HUES64 (cell line): ENCODE data around the gene HES4.
"Not testable (repeated sequence)": the region's sequence is repeated elsewhere in the genome, so short reads cannot be mapped to it uniquely, and the experiment has no call there.

Experiments
- H3K27ac ChIP-seq: 2 replicates; pipeline ENCODE4 v1.7.0; 2013; ENCODE audit warnings: low read depth, low read length, inconsistent platforms
- H3K27me3 ChIP-seq: 2 replicates; pipeline ENCODE4 v1.6.1; 2013; ENCODE audit warnings: mild to moderate bottlenecking, low read length; ENCODE audit not compliant: insufficient read depth
- H3K36me3 ChIP-seq: 2 replicates; pipeline ENCODE4 v1.6.1; 2013; ENCODE audit warnings: mild to moderate bottlenecking, low read length; ENCODE audit not compliant: insufficient read depth
- H3K4me1 ChIP-seq: 2 replicates; pipeline ENCODE4 v1.6.1; 2013; ENCODE audit warnings: mild to moderate bottlenecking, low read length, moderate library complexity; ENCODE audit not compliant: insufficient read depth
- H3K4me3 ChIP-seq: 2 replicates; pipeline ENCODE4 v1.5.1; 2013; ENCODE audit warnings: mild to moderate bottlenecking, low read length, moderate library complexity
- H3K9ac ChIP-seq: 2 replicates; pipeline ENCODE4 v1.6.1; 2013; ENCODE audit warnings: mild to moderate bottlenecking, low read depth, low read length
- H3K9me3 ChIP-seq: 2 replicates; pipeline ENCODE4 v1.6.1; 2013; ENCODE audit warnings: low read depth, low read length; ENCODE audit not compliant: insufficient read depth
- WGBS: fragments of 150-250, 120-280 bp; methylation state at CpG from one replicate; pipeline ENCODE4 v1.1.7; 2013; ENCODE audit warnings: missing lambda C conversion rate; 5-methylcytosine and 5-hydroxymethylcytosine counted together

Gene HES4

DNA sequence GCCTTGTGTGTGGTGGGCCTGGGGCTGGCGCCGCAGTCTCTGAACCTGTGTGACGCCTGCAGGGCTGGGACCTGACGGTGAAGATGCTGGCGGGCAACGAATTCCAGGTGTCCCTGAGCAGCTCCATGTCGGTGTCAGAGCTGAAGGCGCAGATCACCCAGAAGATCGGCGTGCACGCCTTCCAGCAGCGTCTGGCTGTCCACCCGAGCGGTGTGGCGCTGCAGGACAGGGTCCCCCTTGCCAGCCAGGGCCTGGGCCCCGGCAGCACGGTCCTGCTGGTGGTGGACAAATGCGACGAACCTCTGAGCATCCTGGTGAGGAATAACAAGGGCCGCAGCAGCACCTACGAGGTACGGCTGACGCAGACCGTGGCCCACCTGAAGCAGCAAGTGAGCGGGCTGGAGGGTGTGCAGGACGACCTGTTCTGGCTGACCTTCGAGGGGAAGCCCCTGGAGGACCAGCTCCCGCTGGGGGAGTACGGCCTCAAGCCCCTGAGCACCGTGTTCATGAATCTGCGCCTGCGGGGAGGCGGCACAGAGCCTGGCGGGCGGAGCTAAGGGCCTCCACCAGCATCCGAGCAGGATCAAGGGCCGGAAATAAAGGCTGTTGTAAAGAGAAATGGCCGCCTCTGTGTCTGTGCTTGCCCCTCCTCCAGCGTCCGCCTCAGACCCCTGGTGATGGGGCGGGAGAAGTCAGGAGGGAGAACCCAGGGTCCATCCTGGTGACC, 14.2 kb upstream of the HES4 start:
- H3K36me3 ChIP-seq = no peaks in the 10 kb centered on the region
- peak overlapping the region; percentile 60 for H3K9ac ChIP-seq
- H3K9me3 ChIP-seq = no peaks in the 10 kb centered on the region
- 34% methylated on average over 41 of the region's 41 CpGs for WGBS
- H3K4me3 ChIP-seq = peak overlapping the region; percentile 69
- peaks cover 8% of the 10 kb centered on the region for H3K4me1 ChIP-seq
- peaks cover 9% of the 10 kb centered on the region for H3K27me3 ChIP-seq
- peak overlapping the region; percentile 83; the same call in 1 of the 2 replicates for H3K27ac ChIP-seq

DNA sequence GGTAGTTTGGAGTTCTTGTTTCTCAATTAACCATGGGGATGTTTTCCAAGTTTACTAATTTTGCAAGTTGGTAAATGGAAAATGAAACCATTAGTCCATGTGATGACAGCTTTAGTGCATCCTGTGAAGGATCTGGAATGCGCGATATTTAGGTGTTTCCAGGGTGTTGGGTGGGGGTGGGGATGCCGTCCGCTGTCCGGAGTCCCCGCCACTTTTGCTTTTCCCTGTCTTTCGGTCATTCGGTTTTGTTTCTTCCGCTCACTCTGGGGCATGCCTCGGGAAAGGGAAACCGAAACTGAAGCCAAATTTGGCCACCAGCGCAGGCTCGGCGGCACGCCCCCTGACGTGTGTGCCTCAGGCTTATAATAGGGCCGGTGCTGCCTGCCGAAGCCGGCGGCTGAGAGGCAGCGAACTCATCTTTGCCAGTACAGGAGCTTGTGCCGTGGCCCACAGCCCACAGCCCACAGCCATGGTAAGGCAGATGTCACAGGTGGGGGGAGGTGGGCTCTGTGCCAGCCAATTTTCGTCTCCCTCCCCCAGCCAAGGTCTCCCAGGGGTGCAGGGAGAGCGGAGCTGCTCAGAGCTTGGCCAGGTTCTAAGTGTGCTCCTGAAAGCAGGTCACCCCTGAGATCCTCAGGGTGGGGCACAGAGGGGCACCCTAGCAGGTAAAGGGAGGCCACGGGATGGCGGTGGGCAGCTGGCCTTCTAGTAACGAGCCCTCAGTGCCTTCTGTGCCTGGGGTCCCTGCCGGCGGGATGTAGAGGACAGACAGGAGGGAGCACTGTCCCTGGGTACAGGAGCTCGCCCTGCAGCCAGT, 13.4 kb upstream of the HES4 start, which contains the start of gene ISG15:
Gene ISG15 (plus strand): TSS at position 393 of the 817 bp plus-strand sequence. CDS start 77 bp downstream, at position 470.
- WGBS = 6% methylated on average over 30 of the region's 30 CpGs
- peak within 1 kb of the TSS; percentile 83; the same call in 1 of the 2 replicates for H3K27ac ChIP-seq
- peak within 1 kb of the TSS; percentile 60 for H3K9ac ChIP-seq
- H3K9me3 ChIP-seq = no peaks in the 10 kb centered on the region
- no peaks in the 10 kb centered on the region for H3K36me3 ChIP-seq
- H3K27me3 ChIP-seq = peaks cover 9% of the 10 kb centered on the region
- peaks cover 8% of the 10 kb centered on the region for H3K4me1 ChIP-seq
- H3K4me3 ChIP-seq = peak within 1 kb of the TSS; percentile 69

DNA sequence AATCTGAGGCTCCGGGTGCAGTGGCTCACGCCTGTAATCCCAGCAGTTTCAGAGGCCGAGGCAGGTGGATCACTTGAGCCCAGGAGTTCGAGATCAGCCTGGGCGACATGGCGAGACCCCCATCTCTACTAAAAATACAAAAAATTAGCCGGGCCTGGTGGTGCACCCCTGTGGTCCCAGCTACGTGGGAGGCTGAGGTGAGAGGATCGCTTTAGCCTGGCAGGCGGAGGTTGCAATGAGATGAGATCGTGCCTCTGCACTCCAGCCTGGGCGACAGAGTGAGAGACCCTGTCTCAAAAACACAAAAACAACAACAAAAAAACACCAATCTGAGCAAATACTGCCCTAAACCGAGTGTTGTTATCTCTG, 12.8 kb upstream of the HES4 start:
- WGBS = 82% methylated on average over 13 of the region's 13 CpGs
- not testable (repeated sequence) for H3K4me1 ChIP-seq, H3K36me3 ChIP-seq, H3K9me3 ChIP-seq, H3K27me3 ChIP-seq
- Histone ChIP-seq H3K9ac (peak overlapping the region; percentile 40; the same call in 1 of the 2 replicates), H3K4me3 (peak overlapping the region; percentile 69), H3K27ac (peak overlapping the region; percentile 83; the same call in 1 of the 2 replicates)

DNA sequence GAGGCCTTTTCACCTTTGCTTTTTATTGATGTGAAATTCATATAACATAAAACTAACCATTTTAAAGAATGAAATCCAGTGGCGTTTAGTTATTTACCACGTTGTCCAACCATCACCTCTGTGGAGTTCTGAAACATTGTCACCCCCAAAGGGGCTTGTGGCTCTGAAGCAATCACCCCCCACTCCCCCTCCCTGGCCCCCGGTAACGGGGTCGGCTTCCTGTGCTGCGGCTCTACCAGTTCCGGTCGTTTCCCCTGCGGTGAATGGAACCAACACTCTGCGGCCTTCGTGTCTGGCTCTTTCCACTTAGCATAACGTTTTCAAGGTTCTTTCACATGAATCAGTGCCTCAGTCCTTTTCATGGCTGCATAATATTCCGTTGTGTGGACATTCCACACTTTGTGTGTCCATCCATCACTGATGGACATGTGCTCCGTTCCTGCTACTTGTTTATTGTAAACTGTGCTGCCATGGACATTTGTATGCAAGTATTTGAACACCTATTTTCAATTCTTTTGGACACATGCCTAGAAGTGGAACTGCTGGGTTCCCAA, 11.6 kb upstream of the HES4 start:
- Histone ChIP-seq H3K9ac (no peak overlapping the region), H3K27me3 (peaks cover 9% of the 10 kb centered on the region), H3K4me1 (peaks cover 8% of the 10 kb centered on the region), H3K9me3 (no peaks in the 10 kb centered on the region), H3K36me3 (no peaks in the 10 kb centered on the region), H3K27ac (no peak overlapping the region), H3K4me3 (no peak overlapping the region)
- WGBS = 84% methylated on average over 14 of the region's 14 CpGs

DNA sequence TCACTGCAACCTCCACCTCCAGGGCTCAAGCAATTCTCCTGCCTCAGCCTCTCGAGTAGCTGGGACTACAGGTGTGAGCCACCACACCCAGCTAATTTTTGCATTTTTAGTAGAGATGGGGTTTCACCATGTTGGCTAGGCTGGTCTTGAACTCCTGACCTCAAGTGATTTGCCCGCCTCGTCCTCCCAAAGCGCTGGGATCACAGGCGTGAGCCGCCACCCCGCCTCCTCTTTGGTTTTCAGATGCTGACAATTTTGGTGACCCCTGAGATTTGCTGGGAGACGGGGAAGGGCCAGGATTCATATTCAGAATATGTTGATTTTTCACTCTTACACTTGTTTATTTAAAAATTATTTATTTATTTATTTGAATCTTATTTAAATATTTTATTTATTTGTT, 10.2 kb upstream of the HES4 start:
- H3K4me1 ChIP-seq = peaks cover 11% of the 10 kb centered on the region
- H3K36me3 ChIP-seq, H3K27me3 ChIP-seq, H3K9ac ChIP-seq, H3K9me3 ChIP-seq, H3K27ac ChIP-seq, H3K4me3 ChIP-seq: not testable (repeated sequence)
- WGBS = 93% methylated on average over 6 of the region's 8 CpGs

DNA sequence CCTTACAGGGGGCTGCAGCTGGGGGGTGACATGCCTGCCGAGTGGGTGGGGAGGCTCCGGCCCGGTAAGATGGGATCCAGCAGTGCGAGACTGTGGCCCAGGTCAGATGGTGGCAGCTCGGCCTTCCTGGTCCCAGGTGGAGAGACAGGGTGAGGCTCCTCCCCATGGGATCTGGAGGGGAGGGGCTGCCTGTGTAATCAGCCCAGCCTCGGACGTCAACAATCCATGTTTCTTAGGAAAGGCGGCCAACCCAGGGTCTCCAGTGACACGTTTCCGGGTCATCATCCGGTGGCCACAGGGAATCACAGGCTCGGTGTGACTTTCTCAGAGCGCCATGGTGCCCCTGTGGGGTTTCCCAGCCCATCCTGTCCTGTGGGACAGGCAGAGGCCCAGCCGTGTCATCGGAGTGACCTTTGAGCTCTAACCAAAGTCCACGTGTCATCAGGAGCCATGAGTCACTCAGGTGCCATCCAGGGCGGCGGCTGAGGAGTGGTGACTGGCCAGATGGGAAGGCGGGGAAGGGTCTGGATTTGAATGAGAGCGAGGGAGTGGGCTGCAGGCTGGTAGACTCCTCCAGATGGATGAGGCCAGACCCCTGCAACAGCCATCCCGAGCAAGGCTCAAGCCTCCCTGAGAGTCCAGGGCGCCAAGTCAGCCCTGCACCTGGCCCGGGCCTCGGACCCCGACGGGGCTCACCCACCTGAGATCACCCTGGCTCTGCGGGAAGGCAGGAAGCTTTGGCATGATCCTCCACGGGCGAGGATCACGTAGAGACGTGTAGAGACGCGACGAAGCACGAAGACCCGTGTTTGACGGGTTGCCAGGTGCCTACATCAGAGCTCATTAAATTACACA, 6.6 kb upstream of the HES4 start:
- no peaks in the 10 kb centered on the region for H3K36me3 ChIP-seq
- no peak overlapping the region for H3K27ac ChIP-seq
- peaks cover 23% of the 10 kb centered on the region for H3K27me3 ChIP-seq
- H3K9me3 ChIP-seq = no peaks in the 10 kb centered on the region
- no peak overlapping the region for H3K9ac ChIP-seq
- no peak overlapping the region for H3K4me3 ChIP-seq
- peaks cover 11% of the 10 kb centered on the region for H3K4me1 ChIP-seq
- WGBS = 86% methylated on average over 37 of the region's 37 CpGs

DNA sequence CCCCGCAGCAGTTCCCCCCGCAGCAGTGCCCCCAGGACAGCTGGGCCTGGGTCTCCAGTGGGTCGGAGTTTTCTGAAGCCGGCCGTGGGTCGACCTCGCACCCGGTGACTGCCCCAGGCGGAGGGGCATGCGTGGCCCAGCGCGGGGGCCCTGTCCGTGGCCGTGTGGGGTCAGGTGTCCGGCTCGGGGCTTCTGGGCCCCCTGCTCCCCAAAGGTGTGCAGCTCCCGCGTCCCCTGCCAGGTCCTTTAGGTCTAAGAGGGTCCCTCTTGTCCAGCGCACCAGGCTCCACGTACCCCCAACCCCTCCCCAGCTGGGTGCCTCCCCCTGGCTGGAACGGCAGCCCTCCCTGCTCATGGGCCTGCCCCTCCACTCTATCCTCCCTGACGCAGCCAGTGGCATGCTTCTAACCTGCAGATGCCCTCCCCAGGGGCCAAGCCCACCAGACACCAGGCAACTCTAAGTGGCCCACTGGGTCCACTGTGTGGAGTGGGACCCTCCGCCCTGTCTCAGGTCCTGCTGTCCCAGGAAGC, 5.9 kb upstream of the HES4 start:
- Histone ChIP-seq H3K27me3 (peaks cover 30% of the 10 kb centered on the region), H3K36me3 (no peaks in the 10 kb centered on the region), H3K27ac (no peak overlapping the region), H3K4me1 (peaks cover 11% of the 10 kb centered on the region), H3K4me3 (no peak overlapping the region), H3K9me3 (no peaks in the 10 kb centered on the region), H3K9ac (no peak overlapping the region)
- WGBS = 75% methylated on average over 23 of the region's 23 CpGs

DNA sequence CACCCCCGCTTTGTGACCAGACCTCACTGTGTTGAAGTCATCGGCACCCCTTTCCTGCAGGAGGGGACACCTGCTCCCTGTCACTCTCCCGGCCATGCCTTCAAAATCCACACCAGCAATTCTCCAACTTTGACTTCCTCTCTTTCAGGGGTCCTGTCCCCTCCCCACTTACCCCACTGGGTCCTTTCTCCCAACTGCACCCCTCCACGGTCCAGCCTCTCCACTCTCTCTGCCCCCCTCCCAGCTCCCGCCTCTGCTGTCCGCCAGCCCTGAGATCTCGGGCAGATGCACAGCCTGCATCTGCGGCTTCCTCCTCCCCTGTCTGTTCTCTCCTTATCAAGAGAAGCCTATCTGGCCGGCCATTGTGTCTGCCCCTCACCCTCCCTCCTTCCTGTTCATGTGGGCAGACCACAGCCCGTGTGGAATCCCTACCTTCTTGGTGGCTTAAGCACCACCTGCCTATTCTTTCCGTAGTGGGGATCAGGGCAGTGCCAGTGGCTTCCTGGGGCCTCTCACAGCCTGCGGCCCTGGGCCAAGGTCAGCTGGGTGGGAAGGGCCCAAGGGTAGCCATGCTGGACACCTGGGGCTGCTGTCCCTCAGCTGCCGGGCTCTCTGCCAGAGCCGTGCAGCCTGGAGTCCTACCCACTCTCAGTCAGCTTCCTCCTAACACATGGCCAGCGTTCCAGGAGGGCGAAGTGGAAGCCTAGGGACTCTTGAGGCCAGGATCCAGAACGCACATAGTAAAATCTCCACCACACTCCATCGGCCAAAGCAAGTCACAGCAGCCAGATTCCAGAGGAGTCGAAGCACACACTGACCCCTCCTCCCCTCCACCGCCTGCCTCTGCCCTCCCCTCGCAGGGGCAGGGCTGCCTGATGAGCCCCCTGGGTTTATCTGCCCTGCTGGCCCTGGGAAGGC, 5.1 kb upstream of the HES4 start:
- Histone ChIP-seq H3K4me3 (no peak overlapping the region), H3K9me3 (no peaks in the 10 kb centered on the region), H3K4me1 (peaks cover 11% of the 10 kb centered on the region), H3K27me3 (peaks cover 38% of the 10 kb centered on the region), H3K27ac (peak overlapping the region; percentile 46; the same call in 1 of the 2 replicates), H3K36me3 (no peaks in the 10 kb centered on the region), H3K9ac (peak overlapping the region; percentile 36; the same call in 1 of the 2 replicates)
- WGBS = 49% methylated on average over 21 of the region's 21 CpGs

DNA sequence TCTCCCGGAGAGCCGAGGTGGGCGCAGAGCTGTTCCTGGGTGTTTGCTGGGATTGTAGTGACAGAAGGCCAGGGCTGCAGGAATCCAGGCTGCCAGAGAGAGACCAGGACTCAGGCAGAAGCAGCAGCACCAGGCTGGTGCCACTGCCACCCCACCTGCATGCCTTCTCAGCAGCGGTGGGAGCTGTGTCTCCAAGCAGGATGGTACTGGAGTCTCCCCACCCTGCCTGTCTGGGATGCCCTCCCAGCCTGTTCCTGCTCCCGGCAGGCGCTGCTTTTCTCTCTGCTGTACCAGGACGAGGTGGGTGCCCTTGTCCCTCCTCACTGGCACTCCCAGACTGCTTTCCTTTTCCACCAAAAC, 4.5 kb upstream of the HES4 start:
- no peak overlapping the region for H3K9ac ChIP-seq

More for the DNA sequence above, 4.5 kb upstream of the HES4 start:
- no peaks in the 10 kb centered on the region for H3K36me3 ChIP-seq
- H3K4me3 ChIP-seq = no peak overlapping the region
- no peak overlapping the region for H3K27ac ChIP-seq
- WGBS = 78% methylated on average over 7 of the region's 7 CpGs
- peaks cover 44% of the 10 kb centered on the region for H3K27me3 ChIP-seq
- H3K9me3 ChIP-seq = no peaks in the 10 kb centered on the region
- peaks cover 11% of the 10 kb centered on the region for H3K4me1 ChIP-seq
